ENCODE measurements around the gene EIF4EBP2. TPM values are rescaled to one million over a fixed set of nuclear protein-coding genes. Genes with fewer than 3 reads are reported as not detected.

The EIF4EBP2 gene
- 10 to 100 TPM; 56.1 to 68.7 TPM for total RNA-seq

DNA sequence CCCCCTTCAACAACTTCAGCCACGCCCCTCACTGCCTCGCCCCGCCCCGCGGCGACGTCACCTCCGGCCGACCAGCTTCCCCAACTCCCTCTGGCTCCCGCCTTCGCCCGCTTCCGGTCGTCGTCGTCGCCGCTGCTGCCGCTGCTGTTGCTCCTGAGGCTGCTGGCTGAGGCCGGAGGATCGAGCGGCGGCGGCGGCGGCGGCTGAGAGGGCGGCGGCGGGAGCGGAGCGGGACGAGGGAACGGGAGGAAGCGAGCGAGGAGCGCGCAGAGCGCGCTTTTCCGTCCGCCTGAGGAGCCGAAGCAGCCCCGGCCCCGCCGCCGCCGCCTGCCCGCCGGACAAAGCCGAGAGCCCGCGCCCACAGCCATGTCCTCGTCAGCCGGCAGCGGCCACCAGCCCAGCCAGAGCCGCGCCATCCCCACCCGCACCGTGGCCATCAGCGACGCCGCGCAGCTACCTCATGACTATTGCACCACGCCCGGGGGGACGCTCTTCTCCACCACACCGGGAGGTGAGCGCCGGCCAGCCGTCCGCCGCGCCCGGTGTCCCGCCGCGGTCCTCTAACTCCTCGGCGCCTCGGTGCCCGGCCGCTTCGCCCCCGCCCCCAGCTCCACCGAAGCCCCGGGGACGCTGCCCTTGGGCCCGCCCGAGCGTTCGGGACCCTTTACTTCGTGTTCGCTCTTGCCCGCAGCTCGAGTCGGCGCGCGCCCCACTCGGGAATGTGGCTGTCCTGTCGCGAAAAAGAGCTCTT lies at the start of gene EIF4EBP2:
EIF4EBP2 (plus strand) TSS at position 110 of the 751 bp plus-strand sequence; CDS start at position 367, 257 bp downstream.
- CTCF ChIA-PET, result interaction anchor here (0.6 to 4.9 kb wide), 9 partner anchors 11 to 258 kb away, joined by 3 to 20 read pairs (median 4); partner anchors contain the start of gene TYSND1
- H3K27me3 Mint-ChIP-seq, result no peaks in the 10 kb centered on the region
- H3K27ac Mint-ChIP-seq, result peak within 1 kb of the TSS; percentile 96
- peak within 1 kb of the TSS; percentile 98 for H3K4me3 Mint-ChIP-seq
- H3K9me3 Mint-ChIP-seq, result no peaks in the 10 kb centered on the region
- peaks cover 38% of the 10 kb centered on the region for H3K4me1 Mint-ChIP-seq
- H3K36me3 Mint-ChIP-seq (ENCODE audit: low read depth), result peaks cover 23% of the 10 kb centered on the region
- POLR2A ChIA-PET, result no interaction called here
- peak; percentile 97 for DNase-seq

- DNase-seq, result no peak
- no peaks in the 10 kb centered on the region for H3K27me3 Mint-ChIP-seq
- CTCF ChIA-PET, result interaction anchor here (1.2 to 5.2 kb wide), 4 partner anchors 10 to 133 kb away, joined by 3 to 24 read pairs (median 8); no protein-coding TSS in a partner anchor
- peaks cover 3% of the 10 kb centered on the region for H3K36me3 Mint-ChIP-seq (ENCODE audit: low read depth)
- POLR2A ChIA-PET, result no interaction called here
- H3K9me3 Mint-ChIP-seq, result no peaks in the 10 kb centered on the region
- peaks cover 15% of the 10 kb centered on the region for H3K4me1 Mint-ChIP-seq
- no peak overlapping the region for H3K4me3 Mint-ChIP-seq
- no peak overlapping the region for H3K27ac Mint-ChIP-seq
Observed at GRCh38 chr10:70354556-70354955, 49.4 kb upstream of the EIF4EBP2 start.

GRCh38 chr10:70355051-70356021 lies 48.6 kb upstream of the EIF4EBP2 start:
- POLR2A ChIA-PET, result no interaction called here
- no peaks in the 10 kb centered on the region for H3K27me3 Mint-ChIP-seq
- DNase-seq, result no peak

GRCh38 chr10:70357565-70357964 lies 46.4 kb upstream of the EIF4EBP2 start:
- Mint-ChIP-seq H3K9me3 (no peaks in the 10 kb centered on the region), H3K27ac (no peak overlapping the region), H3K4me3 (no peak overlapping the region), H3K27me3 (no peaks in the 10 kb centered on the region), H3K4me1 (peaks cover 16% of the 10 kb centered on the region), H3K36me3 (ENCODE audit: low read depth) (peaks cover 3% of the 10 kb centered on the region)
- ChIA-PET CTCF (interaction anchor here (1.7 kb wide), 1 partner anchor 211 kb away, joined by 4 read pairs; the partner anchor contains the start of gene TYSND1), POLR2A (no interaction called here)
- DNase-seq, result no peak

More at GRCh38 chr10:70355051-70356021, 48.6 kb upstream of the EIF4EBP2 start:
- Mint-ChIP-seq H3K27ac (peak overlapping the region; percentile 61), H3K4me1 (peaks cover 16% of the 10 kb centered on the region), H3K4me3 (peak overlapping the region; percentile 41), H3K9me3 (no peaks in the 10 kb centered on the region), H3K36me3 (ENCODE audit: low read depth) (peaks cover 3% of the 10 kb centered on the region)
- CTCF ChIA-PET, result interaction anchor here (1.1 to 5.2 kb wide), 4 partner anchors 9 to 134 kb away, joined by 3 to 24 read pairs (median 8); no protein-coding TSS in a partner anchor

- no peak overlapping the region for H3K4me3 Mint-ChIP-seq
- no peaks in the 10 kb centered on the region for H3K9me3 Mint-ChIP-seq
- H3K4me1 Mint-ChIP-seq, result peaks cover 14% of the 10 kb centered on the region
- no peak overlapping the region for H3K27ac Mint-ChIP-seq
- no peaks in the 10 kb centered on the region for H3K27me3 Mint-ChIP-seq
- ChIA-PET POLR2A (no interaction called here), CTCF (interaction anchor here (0.8 to 1.7 kb wide), 3 partner anchors 137 to 242 kb away, joined by 3 to 7 read pairs (median 4); partner anchors contain the start of gene TYSND1)
- no peak for DNase-seq
- H3K36me3 Mint-ChIP-seq (ENCODE audit: low read depth), result peaks cover 3% of the 10 kb centered on the region
Observed at GRCh38 chr10:70358446-70358845, 45.5 kb upstream of the EIF4EBP2 start.

DNA sequence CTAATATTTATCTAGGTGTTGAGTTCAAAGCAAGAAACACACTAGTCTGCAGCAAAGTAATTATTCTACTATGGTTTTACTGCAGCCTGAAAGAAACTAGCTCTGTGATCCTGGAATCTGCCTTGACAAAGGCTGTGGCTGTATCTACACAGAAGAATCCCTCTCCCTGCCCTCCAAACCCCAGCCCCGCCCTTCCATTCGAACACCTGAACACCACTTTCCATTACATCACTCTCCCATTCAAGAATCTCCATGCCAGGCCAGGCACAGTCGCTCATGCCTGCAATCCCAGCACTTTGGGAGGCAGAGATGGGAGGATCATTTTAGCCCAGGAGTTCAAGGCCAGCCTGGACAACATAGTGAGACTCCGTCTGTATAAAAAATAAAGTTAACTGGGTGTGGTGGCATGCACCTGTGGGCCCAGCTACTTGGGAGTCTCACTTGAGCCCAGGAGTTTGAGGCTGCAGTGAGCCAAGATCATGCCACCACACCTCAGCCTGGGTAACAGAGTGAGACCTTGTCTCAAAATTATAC lies 44.9 kb upstream of the EIF4EBP2 start:
- Mint-ChIP-seq H3K36me3 (ENCODE audit: low read depth) (peaks cover 3% of the 10 kb centered on the region), H3K4me1 (peaks cover 16% of the 10 kb centered on the region), H3K4me3 (no peak overlapping the region), H3K27me3 (no peaks in the 10 kb centered on the region), H3K9me3 (no peaks in the 10 kb centered on the region), H3K27ac (no peak overlapping the region)
- CTCF ChIA-PET, result interaction anchor here (0.6 to 1.7 kb wide), 4 partner anchors 87 to 242 kb away, joined by 3 to 7 read pairs (median 4); partner anchors contain the start of gene TYSND1
- DNase-seq, result no peak
- POLR2A ChIA-PET, result interaction anchor here (0.6 kb wide), 1 partner anchor 157 kb away, joined by 14 read pairs; no protein-coding TSS in a partner anchor

- CTCF ChIA-PET, result interaction anchor here (0.7 to 0.9 kb wide), 2 partner anchors 14 to 570 kb away, joined by 3 to 4 read pairs; no protein-coding TSS in a partner anchor
- Mint-ChIP-seq H3K27ac (no peak overlapping the region), H3K4me3 (no peak overlapping the region), H3K36me3 (ENCODE audit: low read depth) (peaks cover 3% of the 10 kb centered on the region), H3K4me1 (peaks cover 22% of the 10 kb centered on the region), H3K9me3 (no peaks in the 10 kb centered on the region), H3K27me3 (no peaks in the 10 kb centered on the region)
- POLR2A ChIA-PET, result no interaction called here
- DNase-seq, result no peak
Observed at GRCh38 chr10:70360215-70360614, 43.7 kb upstream of the EIF4EBP2 start.

DNA sequence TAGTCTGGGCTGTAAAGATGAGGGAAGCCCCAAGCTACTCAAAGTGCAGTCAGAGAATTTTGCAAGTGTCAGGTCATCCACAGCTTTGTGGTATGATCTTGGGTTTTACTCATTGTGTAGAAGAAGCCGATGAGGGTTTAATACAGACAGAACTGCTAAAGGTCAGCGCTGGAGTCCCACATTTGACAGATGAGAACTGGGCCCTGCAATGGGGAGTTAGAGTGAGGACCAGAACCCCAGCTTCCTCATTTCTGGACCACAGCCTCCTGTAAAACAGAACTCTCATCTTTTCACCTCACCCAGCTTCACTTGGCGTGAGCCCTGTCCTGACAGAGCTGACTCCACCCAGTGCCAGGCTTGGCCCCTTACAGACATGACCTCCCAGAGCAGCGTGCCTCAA lies 41.6 kb upstream of the EIF4EBP2 start:
- POLR2A ChIA-PET, result no interaction called here
- Mint-ChIP-seq H3K36me3 (ENCODE audit: low read depth) (no peaks in the 10 kb centered on the region), H3K4me3 (no peak overlapping the region), H3K9me3 (no peaks in the 10 kb centered on the region), H3K27me3 (no peaks in the 10 kb centered on the region), H3K4me1 (peaks cover 12% of the 10 kb centered on the region), H3K27ac (no peak overlapping the region)
- CTCF ChIA-PET, result interaction anchor here (0.8 to 1.0 kb wide), 2 partner anchors 19 to 140 kb away, joined by 3 read pairs; no protein-coding TSS in a partner anchor
- no peak for DNase-seq

DNA sequence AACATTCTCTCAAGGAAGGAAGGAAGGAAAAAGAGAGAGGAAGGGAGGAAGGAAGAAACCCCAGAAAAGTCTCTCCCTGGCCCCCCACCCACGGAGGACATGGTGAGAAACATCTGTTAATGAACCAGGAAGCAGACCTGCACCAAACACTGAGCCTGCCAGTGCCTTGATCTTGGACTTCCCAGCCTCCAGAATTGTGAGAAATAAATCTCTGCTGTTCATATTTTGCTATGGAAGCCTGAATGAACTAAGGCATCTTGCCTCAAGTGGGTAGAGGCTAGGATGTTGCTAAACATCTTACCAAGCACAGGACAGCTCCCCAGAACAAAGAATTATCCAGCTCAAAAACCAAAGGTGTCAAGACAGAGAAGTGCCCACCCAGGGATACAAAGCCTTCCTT lies 40.7 kb upstream of the EIF4EBP2 start:
- H3K9me3 Mint-ChIP-seq, result no peaks in the 10 kb centered on the region
- H3K27me3 Mint-ChIP-seq, result no peaks in the 10 kb centered on the region
- ChIA-PET POLR2A (no interaction called here), CTCF (interaction anchor here (0.6 to 3.0 kb wide), 9 partner anchors 9 to 164 kb away, joined by 4 to 79 read pairs (median 6); no protein-coding TSS in a partner anchor)
- H3K4me3 Mint-ChIP-seq, result no peak overlapping the region
- H3K27ac Mint-ChIP-seq, result no peak overlapping the region
- no peak for DNase-seq
- peaks cover 12% of the 10 kb centered on the region for H3K4me1 Mint-ChIP-seq
- H3K36me3 Mint-ChIP-seq (ENCODE audit: low read depth), result no peaks in the 10 kb centered on the region

GRCh38 chr10:70363971-70364771 lies 39.8 kb upstream of the EIF4EBP2 start:
- Mint-ChIP-seq H3K9me3 (no peaks in the 10 kb centered on the region), H3K27me3 (no peaks in the 10 kb centered on the region), H3K4me1 (peaks cover 12% of the 10 kb centered on the region), H3K4me3 (no peak overlapping the region), H3K27ac (peak overlapping the region; percentile 57), H3K36me3 (ENCODE audit: low read depth) (no peaks in the 10 kb centered on the region)
- peak; percentile 89 for DNase-seq
- POLR2A ChIA-PET, result interaction anchor here (0.6 to 1.3 kb wide), 2 partner anchors 131 to 143 kb away, joined by 3 to 13 read pairs; no protein-coding TSS in a partner anchor
- CTCF ChIA-PET, result interaction anchor here (0.6 to 3.0 kb wide), 36 partner anchors 10 to 1036 kb away, joined by 3 to 79 read pairs (median 4); partner anchors contain the start of genes LRRC20, PPA1, SAR1A and TYSND1

DNA sequence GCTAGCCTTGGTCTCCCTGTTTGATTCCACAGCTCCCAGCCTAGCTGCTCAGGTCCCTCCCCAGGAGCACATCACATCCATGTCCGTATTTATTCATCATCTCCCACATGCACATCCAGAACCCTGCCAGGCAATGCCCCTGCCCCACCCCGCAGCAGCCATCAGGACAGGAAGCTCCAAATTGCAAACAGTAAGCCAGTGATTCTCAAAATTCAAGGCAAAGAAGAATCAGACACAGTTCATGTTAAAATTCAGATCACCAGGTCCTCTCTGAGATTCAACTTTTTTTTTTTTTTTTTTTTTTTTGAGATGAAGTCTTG lies 39.2 kb upstream of the EIF4EBP2 start:
- POLR2A ChIA-PET, result interaction anchor here (1.3 kb wide), 1 partner anchor 143 kb away, joined by 13 read pairs; no protein-coding TSS in a partner anchor
- H3K9me3 Mint-ChIP-seq, result no peaks in the 10 kb centered on the region
- H3K27me3 Mint-ChIP-seq, result no peaks in the 10 kb centered on the region
- no peak overlapping the region for H3K4me3 Mint-ChIP-seq
- H3K4me1 Mint-ChIP-seq, result peaks cover 10% of the 10 kb centered on the region
- DNase-seq, result no peak
- H3K36me3 Mint-ChIP-seq (ENCODE audit: low read depth), result no peaks in the 10 kb centered on the region
- peak overlapping the region; percentile 2 for H3K27ac Mint-ChIP-seq
- CTCF ChIA-PET, result interaction anchor here (0.6 to 3.0 kb wide), 40 partner anchors 10 to 1590 kb away, joined by 3 to 79 read pairs (median 4); partner anchors contain the start of genes LRRC20, PPA1, SAR1A and TYSND1
